GM12878 (cell line): ENCODE measurements around the gene WNT9B. TPM values are rescaled to one million over a fixed set of nuclear protein-coding genes. Genes with fewer than 3 reads are reported as not detected.

ENCODE experiments used
- ATAC-seq: fragments of 200-7000 bp; cut with Tn5 transposase; 3 replicates; pipeline ENCODE4 v1.9.1; 2020; ENCODE audit warnings: mild to moderate bottlenecking, moderate library complexity
- BruUV-seq: library from RNA; stranded (reverse); fragments of 400-500 nt; replicated peaks from 2 replicates; lab custom pipeline; 2021; lab: Mats Ljungman, UMichigan
- CTCF ChIA-PET: fragments of 300-600 bp; sonication (Branson Sonifier 250); formaldehyde crosslinking; extraction: SDS; loops from one replicate; lab custom pipeline; 2021; ENCODE audit warnings: inconsistent platforms; lab: Yijun Ruan, JAX
- POLR2A ChIA-PET: fragments of 350-600 bp; formaldehyde crosslinking; extraction: SDS; loops from one replicate; lab custom pipeline; 2021; ENCODE audit warnings: inconsistent platforms; lab: Charles Lee
- RAD21 ChIA-PET: fragments of 300-600 bp; sonication (Branson Sonifier 250); formaldehyde crosslinking; loops from one replicate; lab custom pipeline; 2023; ENCODE audit warnings: antibody characterized with exemption; ENCODE audit not compliant: unreplicated experiment; lab: Charles Lee
- SMC1A ChIA-PET: fragments of 300-600 bp; sonication (Branson Sonifier 250); formaldehyde crosslinking; loops from one replicate; lab custom pipeline; 2023; ENCODE audit not compliant: unreplicated experiment, uncharacterized antibody; lab: Charles Lee
- DNase-seq: peaks from one replicate; pipeline ENCODE4 v3.0.0-alpha.2; 2011; ENCODE audit warnings: low read depth, low spot score
- FAIRE-seq: peaks from 3 replicates; lab custom pipeline; 2011; peaks lifted over from hg19 to GRCh38; lab: Jason Lieb, UNC
- H2AFZ ChIP-seq: 2 replicates; pipeline ENCODE4 v1.6.0; 2011; ENCODE audit warnings: low read depth, low read length, control low read depth; ENCODE audit not compliant: control insufficient read depth
- H3K27ac ChIP-seq: 2 replicates; pipeline ENCODE4 v1.5.1; 2011; ENCODE audit warnings: control low read depth; ENCODE audit not compliant: control insufficient read depth, insufficient read depth
- H3K27me3 ChIP-seq, 2 experiments: replicated peaks in 1 of 2; 2 replicates each; pipeline versions ENCODE4 v1.6.0 to v1.6.1; 2011; ENCODE audit warnings: low read length in 1 of 2; ENCODE audit not compliant: control insufficient read depth in 2 of 2, insufficient read depth in 2 of 2
- H3K36me3 ChIP-seq, 2 experiments: 2 replicates each; pipeline ENCODE4 v1.5.1; 2011; ENCODE audit warnings: low read length in 1 of 2; ENCODE audit not compliant: control insufficient read depth in 2 of 2, insufficient read depth in 2 of 2
- H3K4me1 ChIP-seq: 2 replicates; pipeline ENCODE4 v1.6.1; 2011; ENCODE audit warnings: mild to moderate bottlenecking, low read length, moderate library complexity, mixed read lengths; ENCODE audit not compliant: control insufficient read depth, insufficient read depth
- H3K4me2 ChIP-seq: 2 replicates; pipeline ENCODE4 v1.6.0; 2011; ENCODE audit warnings: control low read depth; ENCODE audit not compliant: control insufficient read depth, insufficient read depth
- H3K4me3 ChIP-seq: fragments of 200-600 bp; sonication (generic); 2 replicates; pipeline ENCODE4 v1.5.1; 2016
- H3K79me2 ChIP-seq: 2 replicates; pipeline ENCODE4 v1.6.0; 2011; ENCODE audit warnings: low read length; ENCODE audit not compliant: control insufficient read depth, insufficient read depth
- H3K9ac ChIP-seq: 2 replicates; pipeline ENCODE4 v1.8.0; 2011; ENCODE audit warnings: low read length, control low read depth, mixed read lengths; ENCODE audit not compliant: control insufficient read depth, insufficient read depth
- H3K9me3 ChIP-seq: replicated peaks from 3 replicates; pipeline ENCODE4 v1.5.1; 2011; ENCODE audit warnings: mild to moderate bottlenecking, low read length; ENCODE audit not compliant: control insufficient read depth, insufficient read depth
- H4K20me1 ChIP-seq: 2 replicates; pipeline ENCODE4 v1.6.0; 2011; ENCODE audit not compliant: control insufficient read depth, insufficient read depth
- ATF7 ChIP-seq: fragments of 450-650 bp; IDR thresholded peaks from 2 replicates; pipeline ENCODE4 v1.6.1; 2016; ENCODE audit warnings: low read depth, mild to moderate bottlenecking
- BMI1 ChIP-seq: fragments of 450-650 bp; IDR thresholded peaks from 2 replicates; pipeline ENCODE4 v1.6.1; 2016; ENCODE audit warnings: mild to moderate bottlenecking, moderate library complexity, borderline replicate concordance
- CBX5 ChIP-seq: sonication (generic); IDR thresholded peaks from 2 replicates; pipeline ENCODE4 v1.6.1; 2016; ENCODE audit warnings: low read depth, moderate library complexity, mild to moderate bottlenecking, inconsistent platforms
- CEBPB ChIP-seq, 2 experiments: fragments of 150-350 bp in 1 of 2; IDR thresholded peaks; 2 replicates each; pipeline ENCODE4 v1.6.1; 2012 to 2014; ENCODE audit warnings: low read depth in 2 of 2, low read length in 2 of 2, borderline replicate concordance in 1 of 2, inconsistent platforms in 1 of 2
- CREB1 ChIP-seq: IDR thresholded peaks from 2 replicates; pipeline ENCODE4 v1.6.1; 2012; ENCODE audit warnings: low read depth, mild to moderate bottlenecking, inconsistent platforms
- DPF2 ChIP-seq: fragments of 450-650 bp; IDR thresholded peaks from 2 replicates; pipeline ENCODE4 v1.6.1; 2017; ENCODE audit warnings: mild to moderate bottlenecking
- EZH2 ChIP-seq: IDR thresholded peaks from 2 replicates; pipeline ENCODE4 v1.6.1; 2012; ENCODE audit warnings: low read depth, mild to moderate bottlenecking, control low read depth, inconsistent platforms, low read length, borderline replicate concordance; ENCODE audit not compliant: control insufficient read depth
- IKZF1 ChIP-seq: fragments of 450-650 bp; conservative IDR thresholded peaks from 2 replicates; pipeline ENCODE4 v1.6.1; 2017; ENCODE audit warnings: antibody characterized with exemption, mild to moderate bottlenecking
- PML ChIP-seq: IDR thresholded peaks from 2 replicates; pipeline ENCODE4 v1.6.1; 2012; ENCODE audit warnings: low read length, inconsistent platforms
- RB1 ChIP-seq: fragments of 450-650 bp; formaldehyde crosslinking; IDR thresholded peaks from 2 replicates; pipeline ENCODE4 v1.6.1; 2017; ENCODE audit warnings: mild to moderate bottlenecking, borderline replicate concordance
- RUNX3 ChIP-seq: IDR thresholded peaks from 2 replicates; pipeline ENCODE4 v1.6.1; 2012; ENCODE audit warnings: low read length, inconsistent platforms
- SMAD1 ChIP-seq: fragments of 450-650 bp; IDR thresholded peaks from 2 replicates; pipeline ENCODE4 v1.6.1; 2018; ENCODE audit warnings: mild to moderate bottlenecking, low read depth; ENCODE audit not compliant: partially characterized antibody
- SPI1 ChIP-seq: IDR thresholded peaks from 2 replicates; pipeline ENCODE4 v1.6.1; 2011; ENCODE audit warnings: low read depth, mild to moderate bottlenecking, low read length, moderate library complexity, borderline replicate concordance; ENCODE audit not compliant: insufficient read depth
- TARDBP ChIP-seq: IDR thresholded peaks from 2 replicates; pipeline ENCODE4 v1.6.1; 2016; ENCODE audit warnings: borderline replicate concordance
- TBL1XR1 ChIP-seq: IDR thresholded peaks from 2 replicates; pipeline ENCODE4 v1.6.1; 2012; ENCODE audit warnings: low read depth, low read length, improper control_type of control experiment
- ZNF24 ChIP-seq: fragments of 450-650 bp; IDR thresholded peaks from 2 replicates; pipeline ENCODE4 v1.6.1; 2017; ENCODE audit warnings: antibody characterized with exemption, mild to moderate bottlenecking
- WGBS: methylation state at CpG from one replicate; pipeline ENCODE4 v1.1.6; 2016; ENCODE audit warnings: low lambda C conversion rate; ENCODE audit not compliant: insufficient replicate concordance, insufficient coverage; ENCODE audit errors: missing lambda C conversion rate; 5-methylcytosine and 5-hydroxymethylcytosine counted together
- in situ Hi-C: fragments of 300-500 bp; cut with MboI; formaldehyde crosslinking; loops from 9 replicates; pipeline ENCODE4 v1.14.3; 2018; ENCODE audit warnings: mixed read lengths
- intact Hi-C: fragments of 100-400 bp; cut with micrococcal nuclease; formaldehyde crosslinking; loops from one replicate; pipeline ENCODE4 v1.14.2; 2022; ENCODE audit not compliant: unreplicated experiment
- polyA plus RNA-seq, 11 experiments: library from polyadenylated mRNA; depleted of rRNA in 4 of 11; unstranded in 6 of 11; stranded (reverse) in 5 of 11; fragments of >200 nt; fragmentation: Nextera tagmentation in 4 of 11; fragmentation: Illumina TruSeq in 1 of 11; extraction: Ambion mirVana in 4 of 11; extraction: Trizol in 1 of 11; gene quantifications; 1 replicate in 1 of 11; 2 replicates in 10 of 11; pipeline versions ENCODE4 v1.2.1 to v1.2.3, GENCODE V29; 2011 to 2016; ENCODE audit warnings: inconsistent platforms in 2 of 11, missing spikeins in 2 of 11, low read depth in 1 of 11
- total RNA-seq, 4 experiments: library from RNA; depleted of rRNA in 3 of 4; stranded (reverse); fragments of >200 nt in 3 of 4; fragmentation: Illumina TruSeq in 1 of 4; extraction: Trizol in 1 of 4; gene quantifications; 2 replicates each; pipeline versions ENCODE4 v1.2.1 to v1.2.3, GENCODE V29; 2013 to 2021
- TF ChIP-seq, protein P1 (sequence below): fragments of 450-650 bp; IDR thresholded peaks from 2 replicates; pipeline ENCODE4 v1.6.1; 2016; ENCODE audit warnings: mild to moderate bottlenecking
- TF ChIP-seq, protein P2 (sequence below): fragments of 450-650 bp; IDR thresholded peaks from 2 replicates; pipeline ENCODE4 v1.6.1; 2018; ENCODE audit warnings: borderline replicate concordance, mild to moderate bottlenecking; ENCODE audit not compliant: partially characterized antibody
- TF ChIP-seq, protein P3 (sequence below): IDR thresholded peaks from 2 replicates; pipeline ENCODE4 v1.6.1; 2012; ENCODE audit warnings: low read length, inconsistent platforms

WNT9B gene
- total and polyA plus RNA-seq, 10 of the 15 experiments (the other 5 are each of a cell fraction or from before 2014, with no cell fraction given) = not detected

DNA sequence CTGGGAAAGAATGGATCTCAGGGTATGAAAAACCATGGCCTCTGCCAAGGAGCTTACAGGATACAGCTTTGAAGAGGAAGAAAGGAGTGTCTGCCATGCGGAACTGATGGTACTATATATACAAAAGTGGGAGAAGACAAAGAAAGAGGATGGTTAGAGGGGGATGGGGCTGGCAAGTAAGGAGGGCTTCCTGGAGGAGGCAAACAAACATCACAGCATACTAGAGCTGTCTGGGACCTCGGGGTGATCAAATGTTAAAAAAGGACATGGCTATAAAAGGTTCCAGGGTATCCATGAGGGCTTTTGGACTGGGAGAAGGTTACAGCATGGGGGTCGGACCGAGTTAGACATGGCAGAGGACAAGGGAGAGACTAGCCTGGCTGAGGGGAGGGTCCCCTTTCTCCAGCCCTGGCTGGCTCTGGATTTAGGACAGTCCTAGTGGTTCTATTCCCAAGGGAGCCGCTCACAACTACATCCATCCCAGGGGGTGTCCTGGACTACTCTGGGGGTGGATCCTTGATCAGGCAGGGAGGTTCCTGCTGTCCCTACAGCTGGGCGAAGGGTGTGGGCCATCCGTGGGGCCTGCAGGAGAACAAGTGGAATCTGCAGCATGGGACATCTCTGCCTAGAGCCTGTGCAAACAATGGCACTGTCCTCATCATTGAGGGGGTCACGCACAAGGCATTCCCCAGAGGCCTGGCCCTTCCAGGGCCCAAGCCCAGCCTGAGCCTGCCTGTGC is 12.2 kb downstream of the WNT9B start (continued):
- no peak for TF ChIP-seq ATF7
- no peak for TF ChIP-seq TBL1XR1
- no peak for TF ChIP-seq SMAD1
- TF ChIP-seq CBX5 = no peak

DNA sequence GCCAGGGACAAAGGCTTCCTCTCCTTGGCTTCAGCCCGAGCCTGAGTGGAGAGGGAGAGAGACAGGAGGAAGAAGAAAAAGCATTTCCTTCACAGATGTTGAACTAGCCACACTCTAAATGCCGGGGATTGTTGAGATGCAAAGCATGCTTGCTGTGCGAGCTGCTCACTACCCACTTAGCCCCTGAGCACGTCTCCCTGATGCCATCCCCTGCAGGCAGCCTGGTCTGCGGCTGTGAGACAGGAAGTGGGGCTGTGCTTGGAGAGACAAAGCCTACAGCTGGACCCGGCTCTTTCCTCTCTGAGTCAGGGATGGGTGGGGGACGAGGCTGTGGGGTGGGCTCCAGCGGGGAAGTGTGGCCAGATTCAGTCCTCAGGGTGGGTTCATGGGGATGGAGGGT is 13.7 kb downstream of the WNT9B start:
- ChIA-PET CTCF (no interaction called here), SMC1A (no interaction called here), RAD21 (no interaction called here), POLR2A (no interaction called here)
- no peaks in the 10 kb centered on the region for H4K20me1 ChIP-seq
- H3K9me3 ChIP-seq = no peaks in the 10 kb centered on the region
- H2AFZ ChIP-seq = no peak overlapping the region
- ATAC-seq = no peak
- no peaks in the 10 kb centered on the region for H3K36me3 ChIP-seq
- no peak overlapping the region for H3K4me3 ChIP-seq
- intact Hi-C loops = no loop called here
- DNase-seq = no peak
- H3K27me3 ChIP-seq = peaks cover 0 to 2% of the 10 kb centered on the region in 2 experiments; a peak in 2 of 4 replicates
- 5% methylated on average over 8 of the region's 8 CpGs for WGBS
- H3K79me2 ChIP-seq = no peaks in the 10 kb centered on the region
- in situ Hi-C loops = no loop called here
- H3K4me1 ChIP-seq = no peaks in the 10 kb centered on the region
- FAIRE-seq = no peak
- H3K27ac ChIP-seq = no peak overlapping the region
- H3K9ac ChIP-seq = no peak overlapping the region
- no TSS peak for BruUV-seq
- H3K4me2 ChIP-seq = no peak overlapping the region
- TF ChIP-seq CEBPB (IDR thresholded peaks at IDR 0.05; ENCODE audit: borderline replicate concordance in 1 of 2, low read depth in 2 of 2, low read length in 2 of 2) = no peak
- no peak for TF ChIP-seq ZNF24
- TF ChIP-seq SMAD1 = no peak
- TF ChIP-seq IKZF1 = no peak
- no peak for TF ChIP-seq SPI1
- no peak for TF ChIP-seq BMI1
- TF ChIP-seq DPF2 = no peak
- no peak for TF ChIP-seq CREB1
- TF ChIP-seq EZH2 = no peak
- no peak for TF ChIP-seq RB1
- TF ChIP-seq TARDBP = no peak
- TF ChIP-seq, protein P1, sequence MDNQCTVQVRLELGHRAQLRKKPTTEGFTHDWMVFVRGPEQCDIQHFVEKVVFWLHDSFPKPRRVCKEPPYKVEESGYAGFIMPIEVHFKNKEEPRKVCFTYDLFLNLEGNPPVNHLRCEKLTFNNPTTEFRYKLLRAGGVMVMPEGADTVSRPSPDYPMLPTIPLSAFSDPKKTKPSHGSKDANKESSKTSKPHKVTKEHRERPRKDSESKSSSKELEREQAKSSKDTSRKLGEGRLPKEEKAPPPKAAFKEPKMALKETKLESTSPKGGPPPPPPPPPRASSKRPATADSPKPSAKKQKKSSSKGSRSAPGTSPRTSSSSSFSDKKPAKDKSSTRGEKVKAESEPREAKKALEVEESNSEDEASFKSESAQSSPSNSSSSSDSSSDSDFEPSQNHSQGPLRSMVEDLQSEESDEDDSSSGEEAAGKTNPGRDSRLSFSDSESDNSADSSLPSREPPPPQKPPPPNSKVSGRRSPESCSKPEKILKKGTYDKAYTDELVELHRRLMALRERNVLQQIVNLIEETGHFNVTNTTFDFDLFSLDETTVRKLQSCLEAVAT = no peak
- TF ChIP-seq, protein P2, sequence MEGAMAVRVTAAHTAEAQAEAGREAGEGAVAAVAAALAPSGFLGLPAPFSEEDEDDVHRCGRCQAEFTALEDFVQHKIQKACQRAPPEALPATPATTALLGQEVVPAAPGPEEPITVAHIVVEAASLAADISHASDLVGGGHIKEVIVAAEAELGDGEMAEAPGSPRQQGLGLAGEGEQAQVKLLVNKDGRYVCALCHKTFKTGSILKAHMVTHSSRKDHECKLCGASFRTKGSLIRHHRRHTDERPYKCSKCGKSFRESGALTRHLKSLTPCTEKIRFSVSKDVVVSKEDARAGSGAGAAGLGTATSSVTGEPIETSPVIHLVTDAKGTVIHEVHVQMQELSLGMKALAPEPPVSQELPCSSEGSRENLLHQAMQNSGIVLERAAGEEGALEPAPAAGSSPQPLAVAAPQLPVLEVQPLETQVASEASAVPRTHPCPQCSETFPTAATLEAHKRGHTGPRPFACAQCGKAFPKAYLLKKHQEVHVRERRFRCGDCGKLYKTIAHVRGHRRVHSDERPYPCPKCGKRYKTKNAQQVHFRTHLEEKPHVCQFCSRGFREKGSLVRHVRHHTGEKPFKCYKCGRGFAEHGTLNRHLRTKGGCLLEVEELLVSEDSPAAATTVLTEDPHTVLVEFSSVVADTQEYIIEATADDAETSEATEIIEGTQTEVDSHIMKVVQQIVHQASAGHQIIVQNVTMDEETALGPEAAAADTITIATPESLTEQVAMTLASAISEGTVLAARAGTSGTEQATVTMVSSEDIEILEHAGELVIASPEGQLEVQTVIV = no peak
- TF ChIP-seq RUNX3 = no peak
- TF ChIP-seq, protein P3, sequence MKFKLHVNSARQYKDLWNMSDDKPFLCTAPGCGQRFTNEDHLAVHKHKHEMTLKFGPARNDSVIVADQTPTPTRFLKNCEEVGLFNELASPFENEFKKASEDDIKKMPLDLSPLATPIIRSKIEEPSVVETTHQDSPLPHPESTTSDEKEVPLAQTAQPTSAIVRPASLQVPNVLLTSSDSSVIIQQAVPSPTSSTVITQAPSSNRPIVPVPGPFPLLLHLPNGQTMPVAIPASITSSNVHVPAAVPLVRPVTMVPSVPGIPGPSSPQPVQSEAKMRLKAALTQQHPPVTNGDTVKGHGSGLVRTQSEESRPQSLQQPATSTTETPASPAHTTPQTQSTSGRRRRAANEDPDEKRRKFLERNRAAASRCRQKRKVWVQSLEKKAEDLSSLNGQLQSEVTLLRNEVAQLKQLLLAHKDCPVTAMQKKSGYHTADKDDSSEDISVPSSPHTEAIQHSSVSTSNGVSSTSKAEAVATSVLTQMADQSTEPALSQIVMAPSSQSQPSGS = no peak
- no peak for TF ChIP-seq PML
